RPMI7951 (cell line): ENCODE results near the gene NRCAM. TPM values are rescaled to one million over a fixed set of nuclear protein-coding genes. Genes with fewer than 3 reads are reported as not detected.

Source experiments
- total RNA-seq: library from RNA; depleted of rRNA; stranded (reverse); fragments of >200 nt; shearing (Covaris generic); gene quantifications from 2 replicates; pipeline ENCODE4 v1.2.3, GENCODE V29; 2014; rRNA removed

NRCAM gene
- total RNA-seq, 1 experiment from 2014 or later, result 1.7 TPM

Other genes with a start within 250 kb of the NRCAM start
- 38.7 and 40.6 TPM in 2 replicates for gene PNPLA8, start 69.7 kb upstream of the NRCAM start, total RNA-seq
- 44.9 and 45.8 TPM in 2 replicates for gene THAP5, start 113.3 kb upstream of the NRCAM start, total RNA-seq
- 25.1 and 32.2 TPM in 2 replicates for gene DNAJB9, start 113.4 kb upstream of the NRCAM start, total RNA-seq